Superior temporal gyrus (tissue), 1 donor: Measurements from ENCODE around the gene CD93.

Experiments
- DNase-seq: peaks from one replicate; pipeline ENCODE4 v3.0.0-alpha.2; 2016; ENCODE audit errors: extremely low spot score

Gene CD93

GRCh38 chr20:23059846-23060245, 26.3 kb downstream of the CD93 start:
- no peak for DNase-seq

- DNase-seq: no peak
Measured at GRCh38 chr20:23059001-23059400, 27.1 kb downstream of the CD93 start.

GRCh38 chr20:23058240-23058639, 27.9 kb downstream of the CD93 start:
- DNase-seq: no peak

GRCh38 chr20:23052904-23053303, 33.2 kb downstream of the CD93 start:
- no peak for DNase-seq

- DNase-seq: peak; percentile 43
Measured at GRCh38 chr20:23050847-23051627, 35.1 kb downstream of the CD93 start.

- DNase-seq: no peak
Measured at GRCh38 chr20:23050076-23050838, 35.9 kb downstream of the CD93 start.

- no peak for DNase-seq
Measured at GRCh38 chr20:23049201-23050075, 36.7 kb downstream of the CD93 start, which contains the start of gene THBD. Gene THBD, minus strand, starts transcription at chr20:23049672. Its CDS starts 168 bp downstream, at chr20:23049504.

- DNase-seq: no peak
Measured at GRCh38 chr20:23048283-23049200, 37.6 kb downstream of the CD93 start.

- no peak for DNase-seq
Measured at GRCh38 chr20:23047738-23048214, 38.3 kb downstream of the CD93 start.

GRCh38 chr20:23047001-23047737, 39.0 kb downstream of the CD93 start:
- DNase-seq: no peak

GRCh38 chr20:23046431-23046830, 39.7 kb downstream of the CD93 start:
- DNase-seq: no peak

GRCh38 chr20:23043376-23043775, 42.7 kb downstream of the CD93 start:
- no peak for DNase-seq

- no peak for DNase-seq
Measured at GRCh38 chr20:23042270-23042669, 43.9 kb downstream of the CD93 start.

- no peak for DNase-seq
Measured at GRCh38 chr20:23039885-23040508, 46.1 kb downstream of the CD93 start.

- no peak for DNase-seq
Measured at GRCh38 chr20:23039136-23039875, 46.8 kb downstream of the CD93 start.

GRCh38 chr20:23037017-23037481, 49.1 kb downstream of the CD93 start:
- no peak for DNase-seq

GRCh38 chr20:23036371-23036770, 49.8 kb downstream of the CD93 start:
- DNase-seq: no peak

GRCh38 chr20:23035731-23036130, 50.4 kb downstream of the CD93 start:
- no peak for DNase-seq
